Prostate gland (tissue), 2 donors: ENCODE measurements around the gene RUNX2. TPM values are rescaled to one million over a fixed set of nuclear protein-coding genes. Genes with fewer than 3 reads are reported as not detected.

ENCODE experiments used
- DNase-seq: peaks from one replicate; pipeline ENCODE4 v3.0.0-alpha.2; 2019; ENCODE audit warnings: low spot score
- H3K27ac ChIP-seq, 2 donors: fragments of 200-600 bp; sonication (generic); 2 replicates each; pipeline ENCODE4 v1.5.1; 2017 to 2019
- H3K27me3 ChIP-seq: fragments of 200-600 bp; sonication (generic); replicated peaks from 2 replicates; pipeline ENCODE4 v1.5.1; 2019; ENCODE audit not compliant: insufficient read depth
- H3K36me3 ChIP-seq, 2 donors: fragments of 200-600 bp; sonication (generic); 1 replicate in 1 of 2; 2 replicates in 1 of 2; pipeline versions ENCODE4 v1.5.1 to v1.8.1; 2017 to 2019
- H3K4me1 ChIP-seq: fragments of 200-600 bp; sonication (generic); replicated peaks from 2 replicates; pipeline ENCODE4 v1.5.1; 2019
- H3K4me3 ChIP-seq, 2 donors: fragments of 200-600 bp; sonication (generic); 2 replicates each; pipeline ENCODE4 v1.5.1; 2017 to 2019
- H3K9me3 ChIP-seq: fragments of 200-600 bp; sonication (generic); 2 replicates; pipeline ENCODE4 v1.5.1; 2017
- CTCF ChIP-seq, 4 experiments: fragments of 200-600 bp in 2 of 4; fragments of 450-650 bp in 2 of 4; sonication (generic) in 2 of 4; IDR thresholded peaks; 1 replicate in 3 of 4; 2 replicates in 1 of 4; pipeline ENCODE4 v1.5.1; 2016 to 2019; ENCODE audit warnings: antibody characterized with exemption in 4 of 4, mild to moderate bottlenecking in 2 of 4, moderate library complexity in 2 of 4
- POLR2A ChIP-seq: fragments of 450-650 bp; IDR thresholded peaks from one replicate; pipeline ENCODE4 v1.6.1; 2016; ENCODE audit warnings: antibody characterized with exemption, mild to moderate bottlenecking
- POLR2AphosphoS5 ChIP-seq: sonication (generic); formaldehyde crosslinking; IDR thresholded peaks from one replicate; pipeline ENCODE4 v1.6.1; 2017; ENCODE audit warnings: antibody characterized with exemption
- WGBS: methylation state at CpG from one replicate; pipeline ENCODE4 v1.1.5; 2018; 5-methylcytosine and 5-hydroxymethylcytosine counted together
- intact Hi-C: fragments of 100-400 bp; cut with DNase I; formaldehyde crosslinking; loops from one replicate; pipeline ENCODE4 v1.14.2; 2022
- total RNA-seq, 2 donors: library from RNA; depleted of rRNA; stranded (reverse); fragments of >200 nt; gene quantifications; one replicate each; pipeline ENCODE4 v1.1.0, GENCODE V29; 2016

RUNX2 gene
- total RNA-seq, 2 donors from 2014 or later: 9.2 to 10.7 TPM

GRCh38 chr6:45574885-45575284 is 246.8 kb downstream of the RUNX2 start:
- no peak overlapping the region for H3K4me3 ChIP-seq
- no peaks in the 10 kb centered on the region for H3K9me3 ChIP-seq
- no peaks in the 10 kb centered on the region for H3K36me3 ChIP-seq
- no peaks in the 10 kb centered on the region for H3K4me1 ChIP-seq
- TF ChIP-seq POLR2A (no peak), CTCF (IDR thresholded peaks at IDR 0.05) (no peak), POLR2AphosphoS5 (no peak)
- no peaks in the 10 kb centered on the region for H3K27me3 ChIP-seq
- no peak overlapping the region for H3K27ac ChIP-seq
- DNase-seq: no peak
- intact Hi-C loops: no loop called here
- WGBS: 64% methylated on average over 1 of the region's 1 CpG

GRCh38 chr6:45576648-45577624 is 248.8 kb downstream of the RUNX2 start:
- no peak for DNase-seq
- intact Hi-C loops: no loop called here
- TF ChIP-seq POLR2AphosphoS5 (no peak), POLR2A (no peak), CTCF (IDR thresholded peaks at IDR 0.05) (no peak)

GRCh38 chr6:45577836-45578504 is 249.8 kb downstream of the RUNX2 start:
- Histone ChIP-seq H3K9me3 (no peaks in the 10 kb centered on the region), H3K4me3 (no peak overlapping the region), H3K4me1 (no peaks in the 10 kb centered on the region), H3K36me3 (no peaks in the 10 kb centered on the region), H3K27ac (peak overlapping the region in 1 of 2 donors; percentile 2), H3K27me3 (no peaks in the 10 kb centered on the region)
- intact Hi-C loops: no loop called here
- no peak for DNase-seq
- WGBS: 57% methylated on average over 9 of the region's 9 CpGs
- TF ChIP-seq POLR2AphosphoS5 (no peak), CTCF (IDR thresholded peaks at IDR 0.05) (no peak), POLR2A (no peak)

More at GRCh38 chr6:45576648-45577624, 248.8 kb downstream of the RUNX2 start:
- Histone ChIP-seq H3K27me3 (no peaks in the 10 kb centered on the region), H3K27ac (peak overlapping the region in 1 of 2 donors; percentile 14), H3K36me3 (no peaks in the 10 kb centered on the region), H3K4me1 (no peaks in the 10 kb centered on the region), H3K4me3 (no peak overlapping the region), H3K9me3 (no peaks in the 10 kb centered on the region)
- WGBS: 87% methylated on average over 15 of the region's 15 CpGs

GRCh38 chr6:45584127-45584526 is 256.0 kb downstream of the RUNX2 start:
- Histone ChIP-seq H3K9me3 (no peaks in the 10 kb centered on the region), H3K4me1 (no peaks in the 10 kb centered on the region), H3K36me3 (no peaks in the 10 kb centered on the region), H3K27me3 (no peaks in the 10 kb centered on the region), H3K4me3 (no peak overlapping the region), H3K27ac (no peak overlapping the region)
- 93% methylated on average over 2 of the region's 2 CpGs for WGBS
- no peak for DNase-seq
- TF ChIP-seq CTCF (IDR thresholded peaks at IDR 0.05) (no peak), POLR2A (no peak), POLR2AphosphoS5 (no peak)
- intact Hi-C loops: no loop called here
